GM21381 (cell line): ENCODE results near the gene SMAD7.

Experiments used
- ATAC-seq: cut with Tn5 transposase; IDR thresholded peaks from one replicate; pipeline ENCODE4 v1.9.1; 2021; ENCODE audit warnings: mild to moderate bottlenecking, moderate library complexity; ENCODE audit not compliant: unreplicated experiment

The SMAD7 gene

GRCh38 chr18:48931680-48932461, 18.9 kb downstream of the SMAD7 start:
- no peak for ATAC-seq

GRCh38 chr18:48930926-48931325, 19.8 kb downstream of the SMAD7 start:
- no peak for ATAC-seq

GRCh38 chr18:48929941-48930713, 20.6 kb downstream of the SMAD7 start:
- no peak for ATAC-seq

GRCh38 chr18:48929212-48929612, 21.6 kb downstream of the SMAD7 start:
- no peak for ATAC-seq

- peak; percentile 71 for ATAC-seq
Measured at GRCh38 chr18:48928787-48929186, 22.0 kb downstream of the SMAD7 start.

- ATAC-seq = no peak
Measured at GRCh38 chr18:48927286-48928080, 23.3 kb downstream of the SMAD7 start.

GRCh38 chr18:48926420-48926857, 24.3 kb downstream of the SMAD7 start:
- no peak for ATAC-seq

GRCh38 chr18:48925491-48925780, 25.3 kb downstream of the SMAD7 start:
- ATAC-seq = no peak

- no peak for ATAC-seq
Measured at GRCh38 chr18:48924630-48925490, 25.9 kb downstream of the SMAD7 start.

GRCh38 chr18:48923746-48924629, 26.8 kb downstream of the SMAD7 start:
- ATAC-seq = no peak

- no peak for ATAC-seq
Measured at GRCh38 chr18:48922801-48923730, 27.7 kb downstream of the SMAD7 start.

GRCh38 chr18:48922226-48922800, 28.5 kb downstream of the SMAD7 start:
- ATAC-seq = no peak

GRCh38 chr18:48921305-48922225, 29.2 kb downstream of the SMAD7 start:
- no peak for ATAC-seq

GRCh38 chr18:48920408-48921038, 30.2 kb downstream of the SMAD7 start:
- no peak for ATAC-seq

- ATAC-seq = no peak
Measured at GRCh38 chr18:48919547-48919946, 31.2 kb downstream of the SMAD7 start.

- ATAC-seq = no peak
Measured at GRCh38 chr18:48918660-48919456, 31.9 kb downstream of the SMAD7 start.
